HUDEP-2 (cell line): ENCODE results near the gene MMS19.
"Not testable (repeated sequence)": the region's sequence is repeated elsewhere in the genome, so short reads cannot be mapped to it uniquely, and the experiment has no call there.

Source experiments
- DNase-seq, 76 experiments: peaks; one replicate each; lab custom pipeline; 2025; ENCODE audit not compliant: unreplicated experiment in 76 of 76; lab: John Stamatoyannopoulos, UW

MMS19 gene

DNA sequence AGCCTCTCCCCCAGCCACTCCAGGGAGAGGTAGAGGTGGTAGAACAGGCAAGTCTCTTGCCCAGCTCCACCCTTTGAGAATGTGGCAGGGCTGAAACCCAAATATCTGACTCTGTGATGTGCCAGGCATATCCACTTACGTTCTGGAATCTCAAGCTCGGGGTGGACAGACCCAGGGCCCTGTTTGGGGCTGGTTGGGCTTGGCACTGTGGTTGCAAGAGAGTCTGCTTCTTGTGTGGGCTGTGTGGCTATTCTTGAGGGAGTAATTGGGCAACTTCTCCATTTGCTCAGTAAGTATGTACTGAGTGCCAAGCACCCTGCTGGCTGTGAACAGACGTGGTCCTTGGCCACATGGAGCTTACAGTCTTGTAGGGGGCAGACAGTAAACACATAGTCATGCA lies 5.2 kb upstream of the MMS19 start:
- no peak for DNase-seq

DNA sequence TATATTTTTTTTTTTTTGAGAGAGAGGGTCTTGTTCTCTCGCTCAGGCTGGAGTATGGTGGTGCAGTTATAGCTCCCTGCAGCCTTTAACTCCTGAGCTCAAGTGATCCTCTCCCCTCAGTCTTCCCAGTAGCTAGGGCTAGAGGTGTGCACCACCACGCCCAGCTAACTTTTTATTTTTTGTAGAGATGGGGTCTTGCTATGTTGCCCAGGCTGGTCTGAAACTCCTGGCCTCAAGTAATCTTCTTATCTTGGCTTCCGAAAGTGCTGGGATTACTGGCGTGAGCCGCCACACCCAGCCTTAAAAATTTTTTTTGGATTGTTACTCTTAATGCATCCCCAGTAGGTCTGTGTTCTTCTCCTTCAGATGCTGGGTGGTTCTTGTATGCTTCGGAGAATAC lies 4.7 kb upstream of the MMS19 start:
- no peak for DNase-seq

GRCh38 chr10:97500297-97500575 lies 2.0 kb upstream of the MMS19 start:
- no peak for DNase-seq

- DNase-seq = peak in 1 of 76 experiments; percentile 6
These were observed 1.5 kb upstream of the MMS19 start for GRCh38 chr10:97499561-97500296.

DNA sequence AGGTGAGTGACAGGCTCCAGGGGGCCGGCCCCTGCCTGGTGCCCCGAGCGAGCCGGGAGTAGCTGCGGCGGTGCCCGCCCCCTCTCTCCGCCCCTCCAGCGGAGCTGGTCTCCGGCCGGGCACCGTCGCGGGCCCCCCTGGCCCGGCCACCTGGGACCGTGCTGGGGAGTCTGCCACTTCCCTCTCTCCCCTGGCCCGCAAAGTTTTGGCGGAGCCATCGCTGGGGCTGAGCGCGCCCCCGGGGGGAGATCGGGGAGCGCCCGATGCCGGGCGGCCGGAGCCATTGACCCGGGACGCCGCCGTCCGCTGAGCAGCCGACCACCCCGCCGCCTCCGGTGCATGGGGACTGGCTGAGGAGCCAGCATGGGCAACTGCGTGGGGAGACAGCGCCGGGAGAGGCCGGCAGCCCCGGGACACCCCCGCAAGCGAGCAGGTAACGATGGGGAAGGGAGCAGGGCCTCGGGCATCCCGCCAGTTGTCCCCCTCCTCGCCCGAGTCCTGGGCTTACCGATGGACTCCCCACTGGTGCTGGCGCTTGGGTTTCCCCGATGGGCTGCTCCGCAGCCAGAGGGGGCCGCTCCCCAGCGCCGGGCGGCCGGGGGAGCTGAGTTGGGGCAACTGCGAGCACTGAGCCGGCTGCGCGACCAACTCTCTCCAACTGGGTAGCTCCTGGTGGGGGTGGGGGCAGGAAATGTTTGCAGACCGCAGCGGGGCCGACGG lies 779 bp upstream of the MMS19 start, which contains the start of gene UBTD1:
Gene UBTD1 (plus strand): TSS at position 84 of the 720 bp plus-strand sequence. CDS start 280 bp downstream, at position 364.
- DNase-seq = peak in 1 of 76 experiments; percentile 8

DNA sequence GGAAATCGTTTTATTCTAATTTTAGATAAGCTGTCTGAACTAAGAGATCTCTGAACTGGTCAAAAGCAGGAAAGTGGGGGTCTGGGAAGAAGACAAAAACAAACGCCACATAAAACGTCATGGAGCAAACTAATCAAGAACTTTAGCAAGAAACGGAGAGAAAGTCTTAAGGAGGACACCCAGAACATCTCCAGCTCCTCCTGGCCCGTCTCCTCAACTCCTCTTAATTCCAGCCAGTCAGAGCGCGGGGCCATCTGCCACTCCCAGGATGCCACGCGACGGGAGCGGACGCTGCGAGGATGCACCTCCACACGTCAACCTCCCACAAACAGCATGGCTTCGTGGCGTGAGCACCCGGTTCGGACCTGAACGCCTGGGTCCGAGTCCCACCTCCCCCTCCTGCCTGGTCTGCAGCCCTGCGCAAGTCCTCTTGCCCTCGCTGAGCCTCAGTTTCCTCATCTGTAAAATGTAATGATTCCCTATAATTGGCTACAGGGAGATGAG lies 598 bp downstream of the MMS19 start:
- peak in 74 of 76 experiments; percentile 16 to 86 (median 74) for DNase-seq

GRCh38 chr10:97494863-97495506 lies 3.2 kb downstream of the MMS19 start:
- DNase-seq = no peak

DNA sequence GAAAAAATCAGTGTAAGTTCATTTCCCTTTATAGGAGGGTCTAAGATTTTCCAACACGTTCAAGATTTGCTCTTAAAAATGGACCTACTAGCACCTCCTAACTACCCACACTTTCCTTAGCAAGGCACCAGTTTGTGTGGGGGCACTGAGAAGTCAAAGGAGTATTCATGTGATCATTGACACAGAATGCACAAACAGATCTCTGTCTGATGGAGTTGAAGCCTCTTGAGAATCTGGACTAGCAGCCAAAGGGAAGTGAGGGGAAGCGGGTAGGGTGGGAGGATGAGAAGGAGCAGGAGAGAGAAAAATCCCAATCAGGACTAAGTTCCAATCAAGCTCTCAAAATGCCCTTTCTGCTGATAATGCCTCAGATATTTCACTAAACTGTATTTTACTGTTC lies 4.1 kb downstream of the MMS19 start:
- no peak for DNase-seq

DNA sequence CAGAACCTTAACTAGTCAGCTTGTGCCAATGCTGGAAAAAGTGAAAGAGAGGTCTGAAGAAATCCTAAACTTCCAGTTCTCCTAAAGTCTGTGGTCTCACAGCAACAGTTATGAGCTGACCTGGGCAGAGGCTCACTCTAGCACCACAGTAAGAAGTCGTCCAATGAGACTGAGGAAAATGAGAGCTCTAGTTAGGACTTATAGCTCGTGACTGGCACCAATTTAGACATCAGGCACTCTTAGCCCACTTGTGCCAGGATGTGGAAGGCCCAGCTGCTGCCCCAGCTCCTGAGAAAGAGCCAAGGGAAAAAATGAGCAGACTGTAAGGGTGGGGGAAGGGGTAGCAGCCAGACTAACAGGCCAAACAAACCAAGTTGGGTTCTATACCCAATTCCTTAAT lies 7.6 kb downstream of the MMS19 start:
- no peak for DNase-seq

DNA sequence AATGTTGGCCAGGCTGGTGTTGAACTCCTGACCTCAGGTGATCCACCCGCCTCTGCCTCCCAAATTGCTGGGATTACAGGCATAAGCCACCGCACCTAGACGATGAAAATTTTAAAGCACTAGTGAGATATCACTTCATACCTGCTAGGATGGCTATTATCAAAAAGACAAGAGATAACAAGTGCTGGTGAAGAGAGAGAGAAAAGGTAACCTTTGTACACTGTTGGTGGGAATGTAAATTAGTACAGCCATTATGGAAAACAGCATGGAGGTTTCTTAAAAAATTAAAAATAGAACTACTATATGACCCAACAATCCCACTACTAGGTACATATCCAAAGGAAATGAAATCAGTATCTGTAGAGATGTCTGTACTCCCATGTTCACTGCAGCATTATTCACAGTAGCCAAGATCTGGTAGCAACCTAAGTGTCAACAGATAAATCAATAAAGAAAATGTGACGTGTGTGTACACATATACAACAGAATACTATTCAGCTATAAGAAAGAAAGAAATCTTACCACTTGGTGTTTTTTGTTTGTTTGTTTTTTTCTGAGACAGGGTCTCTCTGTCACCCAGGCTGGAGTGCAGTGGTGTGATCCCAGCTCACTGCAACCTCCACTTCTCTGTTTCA lies 12.5 kb downstream of the MMS19 start:
- DNase-seq = no peak

- DNase-seq = no peak
These were observed 14.3 kb downstream of the MMS19 start for GRCh38 chr10:97483921-97484320.

GRCh38 chr10:97483506-97483905 lies 14.7 kb downstream of the MMS19 start:
- DNase-seq = no peak

- no peak for DNase-seq
These were observed 15.8 kb downstream of the MMS19 start for GRCh38 chr10:97482381-97482780.

DNA sequence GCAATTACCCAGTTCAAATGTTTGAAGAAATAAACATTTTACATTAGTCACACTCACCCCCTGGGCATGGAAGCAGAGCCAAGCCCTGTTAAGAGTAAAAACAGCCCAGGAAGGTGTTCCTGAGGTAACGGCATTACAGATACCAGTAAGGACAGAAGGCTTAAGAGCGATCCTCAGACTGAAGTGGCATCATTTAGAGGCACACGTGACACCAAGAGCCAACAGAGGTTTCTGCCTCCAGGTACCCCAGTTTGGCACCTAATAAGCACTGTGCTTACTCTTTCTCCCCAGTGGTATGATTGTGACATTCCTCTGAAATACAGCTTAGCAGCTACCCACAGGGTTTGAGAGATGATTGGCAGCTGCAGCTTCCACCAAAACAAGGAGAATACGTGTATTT lies 17.2 kb downstream of the MMS19 start:
- DNase-seq = no peak

DNA sequence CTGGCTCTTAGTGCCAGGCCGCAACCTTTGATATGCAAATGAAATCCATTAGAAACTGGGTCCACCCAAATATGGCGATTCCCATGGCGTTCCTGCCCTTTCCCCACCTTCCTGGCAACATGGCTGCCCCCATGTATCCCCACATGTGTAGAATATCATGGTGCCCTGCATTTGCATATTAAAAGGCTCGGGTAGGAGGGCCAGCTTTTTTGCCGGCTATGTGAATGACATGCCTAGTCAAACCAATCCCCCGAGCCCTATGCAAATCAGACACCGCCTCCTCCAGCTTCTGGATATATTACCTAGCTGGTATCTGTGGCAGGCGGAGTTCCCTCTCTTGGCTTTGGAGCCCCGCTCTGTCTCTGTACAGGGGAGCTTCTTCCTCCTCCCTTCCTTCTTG lies 18.3 kb downstream of the MMS19 start:
- DNase-seq = peak in 1 of 76 experiments; percentile 8

DNA sequence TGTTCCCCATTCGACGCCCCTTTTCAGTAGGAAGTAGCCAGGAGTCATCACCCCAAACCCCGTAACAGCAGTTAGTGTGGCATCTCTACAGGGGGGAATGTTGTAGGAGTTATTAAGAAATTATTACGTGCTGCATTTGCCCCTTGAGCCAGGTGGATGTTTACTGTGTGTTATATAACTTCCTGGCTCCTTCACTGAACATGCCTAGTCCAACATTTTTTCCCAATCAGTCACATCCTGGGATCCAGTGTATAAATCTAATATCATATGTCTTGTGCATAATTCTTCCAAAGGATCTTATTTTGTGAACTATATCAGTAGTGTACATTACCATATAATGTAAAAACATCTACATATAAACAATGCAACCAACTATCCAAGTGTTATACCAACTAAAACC lies 18.8 kb downstream of the MMS19 start:
- not testable (repeated sequence) for DNase-seq

DNA sequence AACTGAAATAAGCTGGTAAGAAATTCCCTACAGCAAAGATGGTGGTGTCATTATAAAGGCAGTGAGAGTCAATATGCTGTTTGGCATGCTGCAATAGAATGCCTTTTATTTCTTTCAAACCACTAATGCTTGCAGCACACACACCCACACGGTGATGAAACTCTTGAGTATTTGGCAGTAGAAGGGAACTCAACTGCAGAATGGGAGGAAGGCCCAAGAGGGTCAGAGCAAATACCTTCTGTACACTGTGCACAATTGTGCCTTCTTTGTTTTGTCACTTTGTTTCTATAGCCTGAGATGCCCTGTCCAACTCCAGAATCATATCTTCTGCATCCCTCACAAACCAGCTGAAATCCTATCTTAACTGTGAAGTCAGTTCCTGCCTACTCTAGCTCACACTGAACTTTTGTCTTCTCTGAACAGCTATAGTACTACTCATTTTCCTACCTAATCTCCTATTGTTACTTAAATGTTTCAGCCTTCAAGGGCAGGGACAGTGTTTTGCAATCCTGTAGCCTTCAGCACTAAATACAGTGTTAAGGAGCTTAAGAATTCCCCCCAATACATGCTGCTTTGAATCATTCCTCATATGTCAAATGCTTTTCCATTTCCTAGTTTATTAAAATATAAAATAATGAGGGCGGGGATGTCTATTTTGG lies 22.2 kb downstream of the MMS19 start:
- no peak for DNase-seq

- DNase-seq = no peak
These were observed 23.3 kb downstream of the MMS19 start for GRCh38 chr10:97474918-97475317.

DNA sequence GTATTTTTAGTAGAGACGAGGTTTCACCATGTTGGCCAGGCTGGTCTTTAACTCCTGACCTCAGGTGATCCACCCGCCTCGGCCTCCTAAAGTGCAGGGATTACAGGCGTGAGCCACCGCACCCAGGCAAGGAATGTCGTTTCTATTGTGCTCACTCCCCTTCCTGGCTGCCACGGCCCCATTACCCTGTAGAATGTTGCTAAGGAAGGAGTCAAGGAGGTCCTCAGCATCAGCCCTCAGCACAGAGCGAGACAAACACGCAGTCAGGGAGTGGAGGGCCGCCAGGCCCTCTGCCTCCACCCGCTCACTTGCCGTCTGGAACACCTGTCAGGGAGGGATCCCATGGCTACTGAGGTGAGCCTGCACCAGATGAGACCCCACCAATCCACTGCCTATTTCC lies 29.4 kb downstream of the MMS19 start:
- not testable (repeated sequence) for DNase-seq

DNA sequence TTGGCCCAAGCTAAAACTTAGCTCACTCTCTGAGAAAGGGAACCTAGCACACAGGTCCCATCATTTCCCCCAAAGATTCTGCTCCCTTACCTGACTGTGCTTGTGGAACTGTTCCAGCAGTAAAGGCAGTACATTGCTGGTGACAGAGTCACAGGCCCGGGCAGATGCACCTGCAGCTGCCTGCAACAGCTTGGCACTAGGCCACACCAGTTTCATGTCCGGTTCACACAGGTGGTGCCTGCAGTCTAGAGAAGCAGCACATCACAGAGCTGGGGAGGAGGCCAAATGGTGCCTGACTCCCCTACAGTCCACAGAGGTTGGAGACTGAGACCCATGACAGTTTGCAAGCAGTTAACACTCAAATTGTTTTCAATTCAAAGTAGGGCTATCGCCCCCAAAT lies 30.1 kb downstream of the MMS19 start:
- DNase-seq = no peak

- no peak for DNase-seq
These were observed 31.5 kb downstream of the MMS19 start for GRCh38 chr10:97466755-97467154.
